IMR-90 (cell line): ENCODE data around the gene DUSP9. TPM values are rescaled to one million over a fixed set of nuclear protein-coding genes. Genes with fewer than 3 reads are reported as not detected.

Source experiments
- ATAC-seq: fragments of 200-7000 bp; cut with Tn5 transposase; 2 replicates; pipeline ENCODE4 v1.9.1; 2020; ENCODE audit warnings: low read depth, mild to moderate bottlenecking, moderate library complexity
- BruUV-seq: library from RNA; stranded (reverse); fragments of 400-500 nt; replicated peaks from 2 replicates; lab custom pipeline; 2021; lab: Mats Ljungman, UMichigan
- CTCF ChIA-PET: fragments of 300-600 bp; formaldehyde crosslinking; extraction: SDS; loops from one replicate; lab custom pipeline; 2021; ENCODE audit warnings: antibody characterized with exemption; lab: Yijun Ruan, JAX
- POLR2A ChIA-PET: fragments of 300-600 bp; sonication (Branson Sonifier 250); formaldehyde crosslinking; loops from one replicate; lab custom pipeline; 2022; ENCODE audit warnings: antibody characterized with exemption; ENCODE audit not compliant: unreplicated experiment; lab: Charles Lee
- DNase-seq: peaks from one replicate; pipeline ENCODE4 v3.0.0; 2013
- H2AFZ ChIP-seq: replicated peaks from 2 replicates; pipeline ENCODE3; 2013; ENCODE audit warnings: low read length, mild to moderate bottlenecking; ENCODE audit not compliant: poor library complexity
- H2AK5ac ChIP-seq: 2 replicates; pipeline ENCODE4 v1.6.1; 2013; ENCODE audit warnings: low read depth, low read length, inconsistent platforms
- H2AK9ac ChIP-seq: replicated peaks from 2 replicates; pipeline ENCODE3; 2013; ENCODE audit warnings: mild to moderate bottlenecking, low read depth, low read length, moderate library complexity; ENCODE audit not compliant: poor library complexity
- H2BK120ac ChIP-seq: 2 replicates; pipeline ENCODE4 v1.6.1; 2013; ENCODE audit warnings: low read depth, low read length, inconsistent platforms
- H2BK15ac ChIP-seq: 3 replicates; pipeline ENCODE4 v1.6.1; 2013; ENCODE audit warnings: low read depth, low read length, inconsistent platforms
- H2BK20ac ChIP-seq: 2 replicates; pipeline ENCODE4 v1.6.1; 2013; ENCODE audit warnings: low read depth, mild to moderate bottlenecking, inconsistent platforms, low read length, moderate library complexity
- H2BK5ac ChIP-seq: 2 replicates; pipeline ENCODE4 v1.6.1; 2013; ENCODE audit warnings: mild to moderate bottlenecking, low read depth, low read length, inconsistent platforms; ENCODE audit not compliant: poor library complexity, severe bottlenecking
- H3K14ac ChIP-seq: replicated peaks from 2 replicates; pipeline ENCODE4 v1.6.1; 2013; ENCODE audit warnings: low read depth, low read length, inconsistent platforms
- H3K18ac ChIP-seq: 2 replicates; pipeline ENCODE4 v1.6.1; 2013; ENCODE audit warnings: low read depth, low read length, control low read depth
- H3K23ac ChIP-seq: 2 replicates; pipeline ENCODE4 v1.6.1; 2013; ENCODE audit warnings: low read depth, low read length, inconsistent platforms
- H3K27ac ChIP-seq: 2 replicates; pipeline ENCODE4 v1.5.1; 2013; ENCODE audit warnings: mild to moderate bottlenecking, control low read depth, low read length; ENCODE audit not compliant: insufficient read depth
- H3K27me3 ChIP-seq: 2 replicates; pipeline ENCODE4 v1.6.1; 2013; ENCODE audit warnings: low read length; ENCODE audit not compliant: control insufficient read depth, insufficient read depth
- H3K36me3 ChIP-seq: 2 replicates; pipeline ENCODE4 v1.6.1; 2013; ENCODE audit warnings: low read length, mixed read lengths; ENCODE audit not compliant: control insufficient read depth, insufficient read depth
- H3K4ac ChIP-seq: 2 replicates; pipeline ENCODE4 v1.6.1; 2013; ENCODE audit warnings: low read depth, low read length, inconsistent platforms
- H3K4me1 ChIP-seq: 2 replicates; pipeline ENCODE4 v1.6.1; 2013; ENCODE audit warnings: low read length, mixed read lengths; ENCODE audit not compliant: control insufficient read depth, insufficient read depth
- H3K4me2 ChIP-seq: 2 replicates; pipeline ENCODE4 v1.6.1; 2013; ENCODE audit warnings: low read depth, mild to moderate bottlenecking, control low read depth, low read length, moderate library complexity
- H3K4me3 ChIP-seq: 2 replicates; pipeline ENCODE4 v1.5.1; 2013; ENCODE audit warnings: low read depth, mild to moderate bottlenecking, control low read depth, low read length, moderate library complexity; ENCODE audit not compliant: insufficient read depth
- H3K56ac ChIP-seq: 2 replicates; pipeline ENCODE4 v1.6.1; 2013; ENCODE audit warnings: low read length, inconsistent platforms; ENCODE audit not compliant: insufficient read depth; ENCODE audit errors: extremely low read depth
- H3K79me1 ChIP-seq, 2 experiments: 2 replicates each; pipeline ENCODE4 v1.6.1; 2013; ENCODE audit warnings: low read length in 2 of 2, inconsistent platforms in 1 of 2, low read depth in 1 of 2
- H3K9ac ChIP-seq: 2 replicates; pipeline ENCODE4 v1.6.1; 2013; ENCODE audit warnings: low read depth, low read length, control low read depth
- H3K9me1 ChIP-seq: 2 replicates; pipeline ENCODE4 v1.6.1; 2013; ENCODE audit warnings: low read length, inconsistent platforms; ENCODE audit not compliant: insufficient read depth
- H3K9me3 ChIP-seq: 2 replicates; pipeline ENCODE4 v1.6.1; 2013; ENCODE audit warnings: low read length; ENCODE audit not compliant: control insufficient read depth, insufficient read depth
- H4K20me1 ChIP-seq: 2 replicates; pipeline ENCODE4 v1.6.1; 2013; ENCODE audit warnings: low read length, inconsistent platforms; ENCODE audit not compliant: insufficient read depth
- H4K5ac ChIP-seq: 2 replicates; pipeline ENCODE4 v1.6.1; 2013; ENCODE audit warnings: mild to moderate bottlenecking, low read depth, low read length, control low read depth
- H4K8ac ChIP-seq, 2 experiments: 2 replicates each; pipeline ENCODE4 v1.6.1; 2013; ENCODE audit warnings: low read depth in 2 of 2, low read length in 2 of 2, control low read depth in 1 of 2, inconsistent platforms in 1 of 2
- H4K91ac ChIP-seq: 2 replicates; pipeline ENCODE4 v1.6.1; 2013; ENCODE audit warnings: low read depth, low read length, inconsistent platforms; ENCODE audit not compliant: insufficient read depth
- CEBPB ChIP-seq: IDR thresholded peaks from 2 replicates; pipeline ENCODE4 v1.6.1; 2012; ENCODE audit warnings: low read depth, low read length, improper control_type of control experiment
- CHD1 ChIP-seq: IDR thresholded peaks from 2 replicates; pipeline ENCODE4 v1.6.1; 2012; ENCODE audit warnings: low read depth, low read length, improper control_type of control experiment
- MAFK ChIP-seq: IDR thresholded peaks from 2 replicates; pipeline ENCODE4 v1.6.1; 2012; ENCODE audit warnings: low read depth, low read length, improper control_type of control experiment
- SMC3 ChIP-seq: fragments of 150-350 bp; IDR thresholded peaks from 2 replicates; pipeline ENCODE4 v1.6.1; 2016; ENCODE audit warnings: low read depth, mild to moderate bottlenecking, antibody characterized with exemption, low read length, moderate library complexity
- USF2 ChIP-seq: fragments of 150-350 bp; IDR thresholded peaks from 2 replicates; pipeline ENCODE4 v1.6.1; 2017; ENCODE audit warnings: mild to moderate bottlenecking, antibody characterized with exemption, low read length, low read depth
- WGBS, 2 experiments: methylation state at CpG; one replicate each; pipeline versions ENCODE4 v1.1.5 to v1.1.7; 2013; ENCODE audit warnings: missing lambda C conversion rate in 2 of 2; ENCODE audit not compliant: insufficient read length in 1 of 2; ENCODE audit errors: extremely low coverage in 2 of 2; 5-methylcytosine and 5-hydroxymethylcytosine counted together
- dilution Hi-C: fragments of 300-500 bp; cut with HindIII; formaldehyde crosslinking; loops from one replicate; pipeline ENCODE4 v1.14.3; 2018; ENCODE audit warnings: low sequenced_read_pairs; ENCODE audit not compliant: unreplicated experiment
- in situ Hi-C: fragments of 300-500 bp; cut with MboI; formaldehyde crosslinking; loops from 3 replicates; pipeline ENCODE4 v1.14.3; 2019; ENCODE audit warnings: low sequenced_read_pairs, inconsistent platforms, mixed read lengths
- intact Hi-C: fragments of 100-400 bp; cut with micrococcal nuclease; formaldehyde crosslinking; loops from 2 replicates; pipeline ENCODE4 v1.10.0; 2022
- polyA plus RNA-seq, 3 experiments: library from polyadenylated mRNA; depleted of rRNA; stranded (reverse); fragments of >200 nt; gene quantifications; 2 replicates each; pipeline ENCODE4 v1.2.3, GENCODE V29; 2012; ENCODE audit warnings: low replicate concordance in 1 of 3
- total RNA-seq: library from RNA; depleted of rRNA; stranded (reverse); fragments of >200 nt; gene quantifications from 2 replicates; pipeline ENCODE4 v1.2.3, GENCODE V29; 2012

Gene DUSP9
- total and polyA plus RNA-seq, 2 of the 4 experiments (the other 2 are of a cell fraction), result under 0.01 to 0.09 TPM

GRCh38 chrX:153606503-153606902 lies 40.5 kb upstream of the DUSP9 start:
- Histone ChIP-seq H2AFZ (no peak overlapping the region), H3K9me3 (peaks cover 2% of the 10 kb centered on the region), H3K14ac (no peak overlapping the region), H3K4ac (no peak overlapping the region), H4K5ac (no peak overlapping the region), H2AK9ac (no peak overlapping the region), H2BK20ac (no peak overlapping the region), H3K4me3 (no peak overlapping the region), H3K9me1 (no peaks in the 10 kb centered on the region), H3K79me1 (no peaks in the 10 kb centered on the region), H3K4me1 (no peaks in the 10 kb centered on the region), H4K91ac (no peak overlapping the region), H3K9ac (no peak overlapping the region), H2BK120ac (no peak overlapping the region), H2BK15ac (no peak overlapping the region), H3K23ac (no peak overlapping the region), H3K4me2 (no peak overlapping the region), H3K36me3 (no peaks in the 10 kb centered on the region), H2AK5ac (no peak overlapping the region), H3K18ac (no peak overlapping the region), H3K27me3 (no peaks in the 10 kb centered on the region; the same call in 1 of the 2 replicates), H4K8ac (no peak overlapping the region), H4K20me1 (no peaks in the 10 kb centered on the region), H2BK5ac (no peak overlapping the region), H3K56ac (no peak overlapping the region), H3K27ac (no peak overlapping the region)
- DNase-seq (no peak), ATAC-seq (no peak)
- POLR2A ChIA-PET, result no interaction called here
- intact Hi-C loops (no loop called here), in situ Hi-C loops (no loop called here), dilution Hi-C loops (no loop called here)
- CTCF ChIA-PET, result interaction anchor here (1.1 kb wide), 1 partner anchor 37 kb away, joined by 3 read pairs; no protein-coding TSS in a partner anchor
- WGBS, 2 experiments, result 72% methylated on average over 14 of the region's 23 CpGs; no CpG with 5 or more reads in 1 of the 2 experiments
- no TSS peak for BruUV-seq
- no peak for TF ChIP-seq CHD1
- no peak for TF ChIP-seq SMC3
- TF ChIP-seq CEBPB, result no peak
- TF ChIP-seq MAFK, result no peak
- no peak for TF ChIP-seq USF2
